GM06990 (cell line): ENCODE results near the gene C9orf72.
"Not testable (repeated sequence)": the region's sequence is repeated elsewhere in the genome, so short reads cannot be mapped to it uniquely, and the experiment has no call there.

Experiments used
- DNase-seq: peaks from one replicate; pipeline ENCODE4 v3.0.0-alpha.2; 2011; ENCODE audit not compliant: insufficient read length; ENCODE audit errors: extremely low read depth
- H3K27me3 ChIP-seq: replicated peaks from 2 replicates; pipeline ENCODE4 v1.6.0; 2011; ENCODE audit warnings: low read length; ENCODE audit not compliant: control insufficient read depth, insufficient read depth
- H3K36me3 ChIP-seq: 2 replicates; pipeline ENCODE4 v1.5.1; 2011; ENCODE audit warnings: low read length; ENCODE audit not compliant: control insufficient read depth, insufficient read depth
- H3K4me3 ChIP-seq: replicated peaks from 2 replicates; pipeline ENCODE4 v1.5.1; 2011; ENCODE audit warnings: low read depth, mild to moderate bottlenecking, control low read depth, low read length
- CTCF ChIP-seq: IDR thresholded peaks from 2 replicates; pipeline ENCODE4 v1.5.1; 2011; ENCODE audit warnings: low read length, control low read depth, mild to moderate bottlenecking, inconsistent platforms; ENCODE audit not compliant: insufficient read depth, poor library complexity, severe bottlenecking

C9orf72 gene

GRCh38 chr9:27505744-27506161 is 67.5 kb downstream of the C9orf72 start:
- H3K27me3 ChIP-seq, result no peaks in the 10 kb centered on the region
- no peak for DNase-seq
- H3K4me3 ChIP-seq, result no peak overlapping the region
- H3K36me3 ChIP-seq, result no peaks in the 10 kb centered on the region
- no peak for TF ChIP-seq CTCF

- no peak for TF ChIP-seq CTCF
- DNase-seq, result no peak
- no peaks in the 10 kb centered on the region for H3K36me3 ChIP-seq
- no peak overlapping the region for H3K4me3 ChIP-seq
- no peaks in the 10 kb centered on the region for H3K27me3 ChIP-seq
Measured at GRCh38 chr9:27504259-27504658, 69.0 kb downstream of the C9orf72 start.

- no peak for TF ChIP-seq CTCF
- Histone ChIP-seq H3K36me3 (no peaks in the 10 kb centered on the region), H3K4me3 (no peak overlapping the region), H3K27me3 (no peaks in the 10 kb centered on the region)
- DNase-seq, result no peak
Measured at GRCh38 chr9:27503623-27504022, 69.7 kb downstream of the C9orf72 start.

GRCh38 chr9:27500902-27501301 is 72.4 kb downstream of the C9orf72 start:
- not testable (repeated sequence) for DNase-seq, H3K27me3 ChIP-seq, H3K36me3 ChIP-seq, H3K4me3 ChIP-seq

GRCh38 chr9:27499451-27499850 is 73.8 kb downstream of the C9orf72 start:
- DNase-seq, result no peak
- TF ChIP-seq CTCF, result no peak
- no peaks in the 10 kb centered on the region for H3K36me3 ChIP-seq
- no peaks in the 10 kb centered on the region for H3K27me3 ChIP-seq
- H3K4me3 ChIP-seq, result no peak overlapping the region

- no peak for TF ChIP-seq CTCF
- H3K36me3 ChIP-seq, result no peaks in the 10 kb centered on the region
- no peaks in the 10 kb centered on the region for H3K27me3 ChIP-seq
- no peak overlapping the region for H3K4me3 ChIP-seq
- DNase-seq, result no peak
Measured at GRCh38 chr9:27497883-27498417, 75.3 kb downstream of the C9orf72 start.
